ENCODE data around the gene FAM185A.
"Not testable (repeated sequence)": the region's sequence is repeated elsewhere in the genome, so short reads cannot be mapped to it uniquely, and the experiment has no call there.

DNA sequence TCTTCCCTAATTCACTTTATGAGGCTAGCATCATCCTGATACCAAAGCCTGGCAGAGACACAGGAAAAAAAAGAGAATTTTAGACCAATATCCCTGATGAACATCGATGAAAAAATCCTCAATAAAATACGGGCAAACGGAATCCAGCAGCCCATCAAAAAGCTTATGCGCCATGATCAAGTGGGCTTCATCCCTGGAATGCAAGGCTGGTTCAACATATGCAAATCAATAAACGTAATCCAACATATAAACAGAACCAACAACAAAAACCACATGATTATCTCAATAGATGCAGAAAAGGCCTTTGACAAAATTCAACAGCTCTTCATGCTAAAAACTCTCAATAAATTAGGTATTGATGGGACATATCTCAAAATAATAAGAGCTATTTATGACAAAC lies 22.6 kb upstream of the FAM185A start:
- TF ChIP-seq, protein P1, sequence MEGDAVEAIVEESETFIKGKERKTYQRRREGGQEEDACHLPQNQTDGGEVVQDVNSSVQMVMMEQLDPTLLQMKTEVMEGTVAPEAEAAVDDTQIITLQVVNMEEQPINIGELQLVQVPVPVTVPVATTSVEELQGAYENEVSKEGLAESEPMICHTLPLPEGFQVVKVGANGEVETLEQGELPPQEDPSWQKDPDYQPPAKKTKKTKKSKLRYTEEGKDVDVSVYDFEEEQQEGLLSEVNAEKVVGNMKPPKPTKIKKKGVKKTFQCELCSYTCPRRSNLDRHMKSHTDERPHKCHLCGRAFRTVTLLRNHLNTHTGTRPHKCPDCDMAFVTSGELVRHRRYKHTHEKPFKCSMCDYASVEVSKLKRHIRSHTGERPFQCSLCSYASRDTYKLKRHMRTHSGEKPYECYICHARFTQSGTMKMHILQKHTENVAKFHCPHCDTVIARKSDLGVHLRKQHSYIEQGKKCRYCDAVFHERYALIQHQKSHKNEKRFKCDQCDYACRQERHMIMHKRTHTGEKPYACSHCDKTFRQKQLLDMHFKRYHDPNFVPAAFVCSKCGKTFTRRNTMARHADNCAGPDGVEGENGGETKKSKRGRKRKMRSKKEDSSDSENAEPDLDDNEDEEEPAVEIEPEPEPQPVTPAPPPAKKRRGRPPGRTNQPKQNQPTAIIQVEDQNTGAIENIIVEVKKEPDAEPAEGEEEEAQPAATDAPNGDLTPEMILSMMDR (IDR thresholded peaks at IDR 0.05; ENCODE audit: insufficient read depth, low read length): not testable (repeated sequence)
- TF ChIP-seq, protein P2, sequence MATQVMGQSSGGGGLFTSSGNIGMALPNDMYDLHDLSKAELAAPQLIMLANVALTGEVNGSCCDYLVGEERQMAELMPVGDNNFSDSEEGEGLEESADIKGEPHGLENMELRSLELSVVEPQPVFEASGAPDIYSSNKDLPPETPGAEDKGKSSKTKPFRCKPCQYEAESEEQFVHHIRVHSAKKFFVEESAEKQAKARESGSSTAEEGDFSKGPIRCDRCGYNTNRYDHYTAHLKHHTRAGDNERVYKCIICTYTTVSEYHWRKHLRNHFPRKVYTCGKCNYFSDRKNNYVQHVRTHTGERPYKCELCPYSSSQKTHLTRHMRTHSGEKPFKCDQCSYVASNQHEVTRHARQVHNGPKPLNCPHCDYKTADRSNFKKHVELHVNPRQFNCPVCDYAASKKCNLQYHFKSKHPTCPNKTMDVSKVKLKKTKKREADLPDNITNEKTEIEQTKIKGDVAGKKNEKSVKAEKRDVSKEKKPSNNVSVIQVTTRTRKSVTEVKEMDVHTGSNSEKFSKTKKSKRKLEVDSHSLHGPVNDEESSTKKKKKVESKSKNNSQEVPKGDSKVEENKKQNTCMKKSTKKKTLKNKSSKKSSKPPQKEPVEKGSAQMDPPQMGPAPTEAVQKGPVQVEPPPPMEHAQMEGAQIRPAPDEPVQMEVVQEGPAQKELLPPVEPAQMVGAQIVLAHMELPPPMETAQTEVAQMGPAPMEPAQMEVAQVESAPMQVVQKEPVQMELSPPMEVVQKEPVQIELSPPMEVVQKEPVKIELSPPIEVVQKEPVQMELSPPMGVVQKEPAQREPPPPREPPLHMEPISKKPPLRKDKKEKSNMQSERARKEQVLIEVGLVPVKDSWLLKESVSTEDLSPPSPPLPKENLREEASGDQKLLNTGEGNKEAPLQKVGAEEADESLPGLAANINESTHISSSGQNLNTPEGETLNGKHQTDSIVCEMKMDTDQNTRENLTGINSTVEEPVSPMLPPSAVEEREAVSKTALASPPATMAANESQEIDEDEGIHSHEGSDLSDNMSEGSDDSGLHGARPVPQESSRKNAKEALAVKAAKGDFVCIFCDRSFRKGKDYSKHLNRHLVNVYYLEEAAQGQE (IDR thresholded peaks at IDR 0.05; ENCODE audit: insufficient replicate concordance, low read depth): not testable (repeated sequence)
- TF ChIP-seq POLR2AphosphoS5 (IDR thresholded peaks at IDR 0.05; ENCODE audit: low read depth): not testable (repeated sequence)
